ENCODE data around the gene BRD9.
A peak's percentile ranks its signal among the peaks of the same experiment; 100 is the strongest.

BRD9 gene

DNA sequence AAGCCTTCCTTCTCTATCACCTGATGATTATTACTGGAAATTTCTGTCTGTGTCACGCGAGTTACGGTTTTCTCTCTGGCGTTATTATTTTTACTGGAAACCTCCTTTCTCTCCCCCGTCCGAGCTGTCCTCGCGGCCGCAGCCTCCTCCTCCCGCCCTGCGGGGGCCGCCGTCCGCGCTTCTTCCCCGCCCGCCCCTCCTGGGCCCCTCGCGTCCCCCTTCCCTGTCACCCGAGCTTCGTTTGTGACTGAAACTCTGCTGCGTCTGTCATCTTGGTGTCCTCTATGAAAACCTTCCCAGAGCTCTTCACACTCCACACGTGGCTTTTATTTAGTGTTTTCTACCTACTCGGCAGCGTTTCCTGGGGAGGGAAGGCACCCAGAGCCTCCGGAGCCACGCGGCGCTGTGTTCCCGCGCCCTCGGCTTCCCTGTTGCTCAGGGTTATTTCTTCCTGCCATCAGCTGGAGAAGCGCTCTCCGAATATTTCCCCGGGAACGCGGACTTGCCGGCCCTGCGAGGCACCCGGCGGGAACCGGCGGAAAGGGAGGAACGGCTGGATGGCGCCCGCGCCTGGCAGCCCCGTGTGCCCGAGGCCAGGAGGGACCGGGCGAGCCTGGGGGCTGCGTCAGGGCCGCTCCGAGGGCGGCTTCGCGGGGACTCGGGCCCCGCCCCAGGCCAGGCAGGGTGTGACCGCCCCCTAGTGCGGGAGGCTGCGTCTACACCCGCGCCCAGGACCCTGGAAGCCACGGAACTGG lies 34.0 kb upstream of the BRD9 start:
- TF ChIP-seq, protein P1, sequence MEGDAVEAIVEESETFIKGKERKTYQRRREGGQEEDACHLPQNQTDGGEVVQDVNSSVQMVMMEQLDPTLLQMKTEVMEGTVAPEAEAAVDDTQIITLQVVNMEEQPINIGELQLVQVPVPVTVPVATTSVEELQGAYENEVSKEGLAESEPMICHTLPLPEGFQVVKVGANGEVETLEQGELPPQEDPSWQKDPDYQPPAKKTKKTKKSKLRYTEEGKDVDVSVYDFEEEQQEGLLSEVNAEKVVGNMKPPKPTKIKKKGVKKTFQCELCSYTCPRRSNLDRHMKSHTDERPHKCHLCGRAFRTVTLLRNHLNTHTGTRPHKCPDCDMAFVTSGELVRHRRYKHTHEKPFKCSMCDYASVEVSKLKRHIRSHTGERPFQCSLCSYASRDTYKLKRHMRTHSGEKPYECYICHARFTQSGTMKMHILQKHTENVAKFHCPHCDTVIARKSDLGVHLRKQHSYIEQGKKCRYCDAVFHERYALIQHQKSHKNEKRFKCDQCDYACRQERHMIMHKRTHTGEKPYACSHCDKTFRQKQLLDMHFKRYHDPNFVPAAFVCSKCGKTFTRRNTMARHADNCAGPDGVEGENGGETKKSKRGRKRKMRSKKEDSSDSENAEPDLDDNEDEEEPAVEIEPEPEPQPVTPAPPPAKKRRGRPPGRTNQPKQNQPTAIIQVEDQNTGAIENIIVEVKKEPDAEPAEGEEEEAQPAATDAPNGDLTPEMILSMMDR (IDR thresholded peaks at IDR 0.05) = no peak
- Histone ChIP-seq H3K27ac (no peak overlapping the region), H3K4me3 (peak overlapping the region; percentile 20 to 39), H3K9me3 (no peaks in the 10 kb centered on the region), H3K27me3 (peaks cover 5 to 31% of the 10 kb centered on the region in 2 donors), H3K4me1 (peaks cover 0 to 12% (median 11%) of the 10 kb centered on the region in 4 donors), H3K36me3 (no peaks in the 10 kb centered on the region)
- DNase-seq = peak in 1 of 2 donors; percentile 20
- intact Hi-C loops (cut with DNase I; ENCODE audit: low total_unique reads) = no loop called here

DNA sequence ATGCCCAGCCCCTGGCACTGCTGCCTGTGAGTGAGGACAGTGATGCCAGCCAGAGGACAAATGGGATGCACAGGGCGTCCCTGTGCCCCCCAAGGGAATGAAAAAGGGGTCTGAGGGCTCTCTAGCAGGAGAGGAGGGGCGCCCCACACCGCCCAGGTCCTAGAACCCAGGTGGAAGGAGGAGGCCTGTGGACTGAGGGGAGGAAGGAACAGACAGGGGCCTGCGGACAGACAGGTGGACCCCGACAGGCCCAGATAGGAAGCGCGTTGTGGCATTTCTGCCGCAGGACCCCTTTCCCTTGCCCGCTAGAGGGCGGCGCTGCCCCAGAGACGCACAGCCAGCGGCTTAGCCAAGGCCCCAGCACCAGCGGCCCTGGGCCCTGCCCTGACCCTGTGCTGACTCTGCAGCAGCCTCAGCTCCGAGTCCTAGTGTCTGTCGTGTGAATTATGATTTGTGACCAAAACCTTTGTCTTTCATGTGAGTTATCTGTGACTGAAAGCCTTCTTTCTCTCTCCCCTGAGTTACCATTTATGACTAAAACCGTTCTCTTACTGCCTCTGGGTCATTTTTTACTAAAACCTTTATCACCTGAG lies 30.8 kb upstream of the BRD9 start:
- TF ChIP-seq, protein P1 (IDR thresholded peaks at IDR 0.05) = peak; percentile 47 to 57
- Histone ChIP-seq H3K27ac (no peak overlapping the region), H3K4me1 (peaks cover 0 to 12% (median 11%) of the 10 kb centered on the region in 4 donors), H3K4me3 (no peak overlapping the region), H3K9me3 (no peaks in the 10 kb centered on the region), H3K27me3 (peaks cover 5 to 31% of the 10 kb centered on the region in 2 donors), H3K36me3 (no peaks in the 10 kb centered on the region)
- intact Hi-C loops (cut with DNase I; ENCODE audit: low total_unique reads) = no loop called here
- DNase-seq = peak; percentile 72 to 80

DNA sequence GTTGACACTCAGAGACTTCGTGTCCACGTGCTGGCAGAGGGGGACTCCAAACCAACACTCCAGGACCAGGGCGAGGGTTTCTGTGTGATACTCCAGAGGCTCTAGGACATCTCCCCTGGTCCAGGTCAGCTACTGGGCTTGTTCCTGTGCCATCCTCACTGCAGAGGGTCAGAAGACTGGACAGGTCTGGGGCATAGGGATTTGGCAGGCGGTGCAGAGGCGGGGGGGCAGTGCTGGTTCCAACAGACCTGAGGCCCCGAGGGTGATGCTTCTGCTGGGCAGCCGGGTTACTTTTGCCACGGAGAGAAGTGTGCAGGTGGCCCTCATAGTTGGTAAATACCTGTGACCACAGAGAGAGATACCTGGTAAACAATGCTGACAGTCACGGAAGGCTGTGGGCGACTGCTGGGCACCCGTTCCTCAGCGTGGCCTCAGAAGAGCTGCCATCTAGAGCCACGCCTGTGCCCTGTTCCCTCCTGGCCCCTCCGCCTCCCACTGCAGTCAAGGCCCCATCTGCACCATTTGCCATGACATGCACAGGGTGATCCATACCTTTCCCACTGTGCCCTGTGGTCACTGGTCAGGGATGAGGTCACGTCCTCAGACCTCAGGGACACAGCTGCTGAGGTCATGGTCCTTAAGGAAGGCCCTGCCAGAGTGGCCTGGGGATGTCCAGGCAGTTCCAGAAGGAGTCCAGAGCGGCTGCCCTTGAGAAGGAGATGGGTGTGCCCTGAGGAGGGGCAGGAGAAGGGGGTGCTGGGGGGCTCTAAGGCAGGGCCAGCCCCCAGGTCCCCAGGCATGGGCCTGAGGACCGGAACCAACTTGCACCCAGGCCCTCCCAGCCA lies 30.1 kb upstream of the BRD9 start:
- peaks cover 5 to 31% of the 10 kb centered on the region in 2 donors for H3K27me3 ChIP-seq
- H3K9me3 ChIP-seq = no peaks in the 10 kb centered on the region
- TF ChIP-seq, protein P1 (IDR thresholded peaks at IDR 0.05) = no peak
- no peaks in the 10 kb centered on the region for H3K36me3 ChIP-seq
- intact Hi-C loops (cut with DNase I; ENCODE audit: low total_unique reads) = no loop called here
- H3K4me3 ChIP-seq = no peak overlapping the region
- peak in 1 of 2 donors; percentile 9 for DNase-seq
- H3K27ac ChIP-seq = no peak overlapping the region
- H3K4me1 ChIP-seq = peaks cover 0 to 12% (median 11%) of the 10 kb centered on the region in 4 donors

DNA sequence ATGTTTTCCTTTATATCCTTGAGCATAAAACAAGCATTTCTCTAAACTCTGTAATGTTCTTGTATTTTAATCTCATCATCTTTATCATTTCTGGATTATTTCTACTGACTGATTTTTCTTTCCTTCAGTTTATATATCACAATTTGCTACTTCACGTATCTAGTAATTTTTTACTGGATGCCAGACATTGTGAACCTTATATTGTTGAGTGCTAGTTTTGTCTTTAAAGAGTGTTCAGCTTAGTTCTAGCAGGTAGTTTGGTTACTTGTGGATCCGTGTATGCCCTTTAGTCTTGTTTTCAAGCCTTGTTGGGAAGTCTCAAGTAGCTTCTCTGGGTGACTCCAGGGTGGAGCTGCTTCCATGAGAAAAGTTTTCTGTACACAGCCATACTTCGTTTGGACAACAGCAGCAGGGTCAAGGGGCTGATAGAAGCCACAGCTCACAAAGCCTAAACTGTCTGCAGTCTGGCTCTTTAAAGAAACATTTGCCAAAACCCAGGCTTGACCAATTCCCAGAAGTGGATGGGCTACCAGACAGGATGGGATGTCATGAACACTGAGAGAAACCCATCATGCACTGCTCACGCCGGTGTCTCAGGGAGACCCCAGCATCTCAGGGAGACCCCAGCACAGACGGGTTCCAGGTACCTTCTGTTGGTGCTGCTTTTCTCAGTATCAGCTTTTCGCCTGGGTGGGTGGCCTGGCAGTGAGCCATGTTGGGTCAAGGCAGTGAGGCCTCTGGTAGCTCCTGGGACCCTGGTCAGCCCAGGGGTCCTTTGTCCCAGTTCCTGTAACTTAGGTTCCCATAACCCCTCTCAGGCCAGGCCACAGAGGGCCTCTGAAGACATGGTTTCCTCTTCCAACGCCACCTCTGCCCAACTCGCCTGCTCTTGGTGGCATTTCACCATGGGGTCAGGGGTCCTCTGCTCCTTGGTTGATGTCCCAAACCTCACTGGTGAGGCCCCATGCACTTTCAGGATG lies 29.1 kb upstream of the BRD9 start:
- intact Hi-C loops (cut with DNase I; ENCODE audit: low total_unique reads) = no loop called here
- Histone ChIP-seq H3K27me3 (peaks cover 5 to 25% of the 10 kb centered on the region in 2 donors), H3K36me3 (no peaks in the 10 kb centered on the region), H3K4me1 (peaks cover 0 to 8% (median 8%) of the 10 kb centered on the region in 4 donors), H3K4me3 (no peak overlapping the region), H3K27ac (no peak overlapping the region), H3K9me3 (no peaks in the 10 kb centered on the region)
- TF ChIP-seq, protein P1 (IDR thresholded peaks at IDR 0.05) = no peak
- no peak for DNase-seq

DNA sequence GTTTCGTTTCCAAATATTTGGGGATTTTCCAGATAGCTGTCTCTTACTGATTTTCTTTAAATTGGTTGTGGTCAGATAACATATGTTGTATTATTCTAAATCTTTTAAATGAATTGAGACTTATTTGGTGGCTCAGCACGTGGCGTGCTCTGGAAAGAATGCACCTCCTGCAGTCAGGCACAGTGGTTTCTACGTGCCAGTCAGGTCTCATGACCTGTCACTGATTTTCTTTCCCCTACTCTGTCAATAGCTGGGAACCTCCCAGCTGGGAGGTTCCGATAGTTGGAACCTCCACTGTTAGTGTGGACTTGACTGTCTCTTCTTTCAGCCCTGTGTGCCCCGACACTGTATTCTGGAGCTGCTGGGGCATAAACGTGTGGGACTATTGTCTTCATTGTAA lies 27.7 kb upstream of the BRD9 start:
- TF ChIP-seq, protein P1 (IDR thresholded peaks at IDR 0.05) = no peak
- Histone ChIP-seq H3K36me3 (no peaks in the 10 kb centered on the region), H3K4me3 (no peak overlapping the region), H3K27ac (no peak overlapping the region), H3K9me3 (no peaks in the 10 kb centered on the region), H3K27me3 (peaks cover 0 to 11% of the 10 kb centered on the region in 2 donors), H3K4me1 (no peaks in the 10 kb centered on the region)
- intact Hi-C loops (cut with DNase I; ENCODE audit: low total_unique reads) = no loop called here
- DNase-seq = no peak

Data from tibial artery (tissue), 4 donors.